ENCODE results near the gene TMEM151A.

TMEM151A gene

DNA sequence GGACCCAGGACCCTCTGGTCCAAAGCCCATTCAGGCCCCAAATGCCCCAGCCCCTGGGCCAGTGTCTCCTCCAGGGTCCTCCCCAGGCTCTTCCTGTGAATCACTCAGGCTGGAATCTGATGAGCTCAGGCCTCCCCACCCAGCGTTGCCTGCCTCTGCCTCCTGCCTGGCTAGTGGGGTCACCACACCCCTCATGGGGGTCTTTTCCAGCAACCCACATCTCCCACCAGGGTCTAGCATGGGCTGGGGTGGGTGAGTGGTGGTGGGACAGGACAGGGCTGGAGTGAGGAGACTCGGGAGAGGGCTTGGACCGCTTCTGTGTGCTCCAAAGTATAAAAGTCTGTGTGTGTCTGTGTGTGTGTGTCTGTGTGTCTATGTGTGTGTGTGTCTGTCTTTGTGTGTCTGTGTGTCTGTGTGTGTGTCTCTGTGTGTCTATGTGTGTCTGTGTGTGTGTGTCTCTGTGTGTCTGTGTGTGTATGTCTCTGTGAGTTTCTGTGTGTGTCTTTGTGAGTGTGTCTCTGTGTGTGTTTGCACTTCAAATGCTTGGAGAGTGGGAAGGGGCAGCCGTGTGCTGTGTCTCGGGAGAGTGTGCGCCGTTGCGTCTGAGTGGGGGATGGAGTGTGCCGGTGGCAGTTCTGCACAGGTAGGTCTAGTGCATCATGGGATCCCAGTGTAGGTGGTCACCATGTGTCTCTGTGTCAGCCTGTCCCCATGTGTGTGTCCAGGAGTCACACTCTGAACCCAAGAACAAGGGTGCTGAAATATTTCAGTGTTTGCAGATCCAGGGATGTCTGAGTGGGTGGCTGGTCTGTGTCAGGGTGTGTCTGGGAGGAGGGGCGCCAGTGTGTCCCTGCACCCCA, 35.7 kb downstream of the TMEM151A start:
- DNase-seq (ENCODE audit: low read depth): no peak
- TF ChIP-seq CTCF (IDR thresholded peaks at IDR 0.05; ENCODE audit: low read depth, low read length, missing control alignments): no peak
- no peak overlapping the region for H3K4me3 ChIP-seq (ENCODE audit: low read depth, low read length)

- DNase-seq (ENCODE audit: low read depth): no peak
- TF ChIP-seq CTCF (IDR thresholded peaks at IDR 0.05; ENCODE audit: low read depth, low read length, missing control alignments): no peak
- H3K4me3 ChIP-seq (ENCODE audit: low read depth, low read length): no peak overlapping the region
Observed at GRCh38 chr11:66328031-66328301, 36.3 kb downstream of the TMEM151A start.

DNA sequence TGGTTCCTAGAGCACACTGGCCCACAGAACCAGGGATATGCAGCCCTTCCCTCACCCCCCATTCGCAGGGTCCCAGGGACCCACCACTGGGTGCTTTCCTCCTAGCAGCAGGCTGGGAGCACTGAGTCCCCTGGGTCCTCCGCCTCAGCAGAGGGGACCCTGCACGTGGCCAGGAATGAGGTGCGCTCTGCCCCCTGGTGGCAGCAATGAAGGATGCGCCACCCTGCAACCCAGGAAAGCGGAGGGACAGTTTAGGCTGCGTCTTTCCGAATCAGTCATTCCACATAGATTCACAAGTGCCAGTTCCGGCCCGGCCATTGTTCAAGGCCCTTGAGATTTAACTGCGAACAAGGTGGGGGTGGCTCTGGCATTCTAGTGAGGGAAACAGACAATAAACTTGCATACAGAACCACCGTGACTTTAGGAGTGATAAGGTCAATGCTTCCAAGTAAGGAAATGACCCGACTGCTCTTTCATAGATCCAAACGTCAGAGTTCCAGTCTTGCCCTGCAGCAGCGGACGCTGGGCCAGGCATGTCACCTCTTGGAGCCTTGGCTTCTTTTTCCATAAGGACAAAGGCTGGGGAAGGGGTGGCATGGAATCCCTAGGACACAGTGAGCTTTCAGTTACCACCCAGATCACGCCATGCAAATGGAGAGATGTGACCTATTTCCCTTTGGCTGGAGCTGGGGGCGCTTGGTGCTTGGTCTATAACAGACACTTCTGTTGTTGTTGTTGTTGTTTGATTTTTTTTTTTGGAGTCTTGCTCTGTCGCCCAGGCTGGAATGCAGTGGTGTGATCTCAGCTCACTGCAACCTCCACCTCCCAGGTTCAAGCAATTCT, 36.8 kb downstream of the TMEM151A start:
- DNase-seq (ENCODE audit: low read depth): no peak

GRCh38 chr11:66329165-66329673, 37.5 kb downstream of the TMEM151A start:
- no peak for DNase-seq (ENCODE audit: low read depth)
- no peak for TF ChIP-seq CTCF (IDR thresholded peaks at IDR 0.05; ENCODE audit: low read depth, low read length, missing control alignments)
- H3K4me3 ChIP-seq (ENCODE audit: low read depth, low read length): no peak overlapping the region

More for the DNA sequence above, 36.8 kb downstream of the TMEM151A start:
- peak; percentile 88 for TF ChIP-seq CTCF (IDR thresholded peaks at IDR 0.05; ENCODE audit: low read depth, low read length, missing control alignments)
- no peak overlapping the region for H3K4me3 ChIP-seq (ENCODE audit: low read depth, low read length)

GRCh38 chr11:66330931-66331330, 39.2 kb downstream of the TMEM151A start:
- H3K4me3 ChIP-seq (ENCODE audit: low read depth, low read length): no peak overlapping the region
- DNase-seq (ENCODE audit: low read depth): no peak
- TF ChIP-seq CTCF (IDR thresholded peaks at IDR 0.05; ENCODE audit: low read depth, low read length, missing control alignments): no peak

GRCh38 chr11:66331542-66332370, 40.1 kb downstream of the TMEM151A start:
- DNase-seq (ENCODE audit: low read depth): no peak
- no peak for TF ChIP-seq CTCF (IDR thresholded peaks at IDR 0.05; ENCODE audit: low read depth, low read length, missing control alignments)
- no peak overlapping the region for H3K4me3 ChIP-seq (ENCODE audit: low read depth, low read length)

Measured in GM12864 (cell line).